Measurements from ENCODE around the gene NPHP4.
"Not testable (repeated sequence)": the region's sequence is repeated elsewhere in the genome, so short reads cannot be mapped to it uniquely, and the experiment has no call there.

The NPHP4 gene

GRCh38 chr1:6024376-6024775, 32.2 kb upstream of the NPHP4 start:
- no peak for DNase-seq (ENCODE audit: low read depth, low spot score)

GRCh38 chr1:6023346-6023745, 31.1 kb upstream of the NPHP4 start:
- no peak for DNase-seq (ENCODE audit: low read depth, low spot score)

GRCh38 chr1:6022193-6022592, 30.0 kb upstream of the NPHP4 start:
- DNase-seq (ENCODE audit: low read depth, low spot score) = no peak

GRCh38 chr1:6019166-6019845, 27.1 kb upstream of the NPHP4 start:
- no peak for DNase-seq (ENCODE audit: low read depth, low spot score)

GRCh38 chr1:6017654-6018053, 25.4 kb upstream of the NPHP4 start:
- DNase-seq (ENCODE audit: low read depth, low spot score) = not testable (repeated sequence)

- no peak for DNase-seq (ENCODE audit: low read depth, low spot score)
These were observed 24.1 kb upstream of the NPHP4 start for GRCh38 chr1:6016191-6016865.

- no peak for DNase-seq (ENCODE audit: low read depth, low spot score)
These were observed 22.1 kb upstream of the NPHP4 start for GRCh38 chr1:6014130-6014999.

- DNase-seq (ENCODE audit: low read depth, low spot score) = no peak
These were observed 21.3 kb upstream of the NPHP4 start for GRCh38 chr1:6013491-6013890.

GRCh38 chr1:6012529-6013318, 20.5 kb upstream of the NPHP4 start:
- no peak for DNase-seq (ENCODE audit: low read depth, low spot score)

GRCh38 chr1:6011946-6012258, 19.7 kb upstream of the NPHP4 start:
- no peak for DNase-seq (ENCODE audit: low read depth, low spot score)

- DNase-seq (ENCODE audit: low read depth, low spot score) = no peak
These were observed 19.1 kb upstream of the NPHP4 start for GRCh38 chr1:6011161-6011945.

GRCh38 chr1:6010554-6010953, 18.3 kb upstream of the NPHP4 start:
- DNase-seq (ENCODE audit: low read depth, low spot score) = no peak

- no peak for DNase-seq (ENCODE audit: low read depth, low spot score)
These were observed 17.2 kb upstream of the NPHP4 start for GRCh38 chr1:6009120-6010040.

GRCh38 chr1:6008696-6009095, 16.5 kb upstream of the NPHP4 start:
- no peak for DNase-seq (ENCODE audit: low read depth, low spot score)

GRCh38 chr1:6008084-6008415, 15.8 kb upstream of the NPHP4 start:
- DNase-seq (ENCODE audit: low read depth, low spot score) = no peak

- DNase-seq (ENCODE audit: low read depth, low spot score) = no peak
These were observed 15.3 kb upstream of the NPHP4 start for GRCh38 chr1:6007318-6008083.

- no peak for DNase-seq (ENCODE audit: low read depth, low spot score)
These were observed 14.7 kb upstream of the NPHP4 start for GRCh38 chr1:6006882-6007281.

GRCh38 chr1:6005276-6005917, 13.2 kb upstream of the NPHP4 start:
- DNase-seq (ENCODE audit: low read depth, low spot score) = no peak

All from iPS DF 19.7 (cell line).